ENCODE results near the gene PREX1. TPM values are rescaled to one million over a fixed set of nuclear protein-coding genes. Genes with fewer than 3 reads are reported as not detected.

PREX1 gene
- polyA plus RNA-seq, 1 experiment = 1.3 TPM

- H3K27me3 ChIP-seq (ENCODE audit: control insufficient read depth, insufficient read depth, low read length) = no peaks in the 10 kb centered on the region
- no peak for TF ChIP-seq CTCF (IDR thresholded peaks at IDR 0.05; ENCODE audit: insufficient read depth, low read depth, low read length)
- ChIA-PET CTCF (interaction anchor here (1.3 to 2.2 kb wide), 2 partner anchors 93 to 127 kb away, joined by 3 to 7 read pairs; no protein-coding TSS in a partner anchor), POLR2A (no interaction called here)
- H3K4me3 ChIP-seq (ENCODE audit: low read depth, low read length) = no peak overlapping the region
- no peak for DNase-seq (ENCODE audit: low read depth)
- no peaks in the 10 kb centered on the region for H3K36me3 ChIP-seq (ENCODE audit: control insufficient read depth, insufficient read depth, low read length)
Observed at GRCh38 chr20:48786951-48787705, 40.7 kb downstream of the PREX1 start.

GRCh38 chr20:48785801-48786200 lies 42.0 kb downstream of the PREX1 start:
- H3K4me3 ChIP-seq (ENCODE audit: low read depth, low read length) = no peak overlapping the region
- no peak for TF ChIP-seq CTCF (IDR thresholded peaks at IDR 0.05; ENCODE audit: insufficient read depth, low read depth, low read length)
- no peaks in the 10 kb centered on the region for H3K27me3 ChIP-seq (ENCODE audit: control insufficient read depth, insufficient read depth, low read length)
- no peak for DNase-seq (ENCODE audit: low read depth)
- no peaks in the 10 kb centered on the region for H3K36me3 ChIP-seq (ENCODE audit: control insufficient read depth, insufficient read depth, low read length)
- ChIA-PET POLR2A (no interaction called here), CTCF (no interaction called here)

GRCh38 chr20:48785256-48785655 lies 42.5 kb downstream of the PREX1 start:
- H3K36me3 ChIP-seq (ENCODE audit: control insufficient read depth, insufficient read depth, low read length) = no peaks in the 10 kb centered on the region
- no peaks in the 10 kb centered on the region for H3K27me3 ChIP-seq (ENCODE audit: control insufficient read depth, insufficient read depth, low read length)
- CTCF ChIA-PET = no interaction called here
- POLR2A ChIA-PET = no interaction called here
- H3K4me3 ChIP-seq (ENCODE audit: low read depth, low read length) = no peak overlapping the region
- TF ChIP-seq CTCF (IDR thresholded peaks at IDR 0.05; ENCODE audit: insufficient read depth, low read depth, low read length) = no peak
- no peak for DNase-seq (ENCODE audit: low read depth)

GRCh38 chr20:48784273-48784641 lies 43.5 kb downstream of the PREX1 start:
- H3K27me3 ChIP-seq (ENCODE audit: control insufficient read depth, insufficient read depth, low read length) = no peaks in the 10 kb centered on the region
- POLR2A ChIA-PET = no interaction called here
- CTCF ChIA-PET = no interaction called here
- no peak for TF ChIP-seq CTCF (IDR thresholded peaks at IDR 0.05; ENCODE audit: insufficient read depth, low read depth, low read length)
- H3K4me3 ChIP-seq (ENCODE audit: low read depth, low read length) = no peak overlapping the region
- no peak for DNase-seq (ENCODE audit: low read depth)
- H3K36me3 ChIP-seq (ENCODE audit: control insufficient read depth, insufficient read depth, low read length) = no peaks in the 10 kb centered on the region

GRCh38 chr20:48783533-48784272 lies 44.1 kb downstream of the PREX1 start:
- no peak overlapping the region for H3K4me3 ChIP-seq (ENCODE audit: low read depth, low read length)
- ChIA-PET POLR2A (no interaction called here), CTCF (no interaction called here)
- no peaks in the 10 kb centered on the region for H3K36me3 ChIP-seq (ENCODE audit: control insufficient read depth, insufficient read depth, low read length)
- H3K27me3 ChIP-seq (ENCODE audit: control insufficient read depth, insufficient read depth, low read length) = no peaks in the 10 kb centered on the region
- no peak for DNase-seq (ENCODE audit: low read depth)
- no peak for TF ChIP-seq CTCF (IDR thresholded peaks at IDR 0.05; ENCODE audit: insufficient read depth, low read depth, low read length)

All from BJ (cell line).